ENCODE results near the gene ACVR1.
"Not testable (repeated sequence)": the region's sequence is repeated elsewhere in the genome, so short reads cannot be mapped to it uniquely, and the experiment has no call there.

ACVR1 gene

DNA sequence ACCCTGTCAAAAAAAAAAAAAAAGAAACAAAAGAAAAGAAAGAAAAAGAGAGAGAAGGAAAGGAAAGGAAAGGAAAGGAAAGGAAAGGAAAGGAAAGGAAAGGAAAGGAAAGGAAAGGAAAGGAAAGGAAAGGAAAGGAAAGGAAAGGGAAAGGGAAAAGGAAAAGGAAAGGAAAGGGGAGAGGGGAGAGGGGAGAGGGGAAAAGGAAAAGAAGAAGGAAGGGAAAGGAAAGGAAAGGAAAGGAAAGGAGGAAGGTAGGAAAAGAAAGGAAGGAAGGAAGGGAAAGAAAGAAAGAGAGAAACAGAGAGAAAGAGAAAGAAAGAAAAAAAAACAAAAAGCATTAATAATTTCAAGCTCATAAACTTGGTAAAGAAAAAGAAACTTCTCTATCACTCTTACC lies 49.5 kb downstream of the ACVR1 start:
- not testable (repeated sequence) for DNase-seq (ENCODE audit: low read depth)

DNA sequence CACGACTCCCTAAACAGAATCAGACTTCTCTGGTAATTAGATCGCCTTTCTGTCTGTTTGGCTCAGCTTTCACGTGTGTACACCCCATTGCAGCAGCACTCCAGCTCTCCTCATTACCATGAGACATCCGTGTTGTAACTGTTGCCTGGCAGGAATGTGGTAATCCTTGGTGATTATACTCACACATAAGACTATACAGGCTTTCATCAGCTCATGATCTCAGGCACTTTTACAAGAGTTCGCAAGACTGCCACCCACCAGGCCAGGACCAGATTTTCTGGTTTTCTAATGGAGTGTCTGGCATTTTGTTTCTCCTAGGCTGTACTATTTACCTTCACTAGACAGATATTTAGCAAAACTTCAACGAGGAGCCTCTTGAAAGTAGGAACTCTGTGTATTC lies 50.2 kb downstream of the ACVR1 start:
- no peak for DNase-seq (ENCODE audit: low read depth)

DNA sequence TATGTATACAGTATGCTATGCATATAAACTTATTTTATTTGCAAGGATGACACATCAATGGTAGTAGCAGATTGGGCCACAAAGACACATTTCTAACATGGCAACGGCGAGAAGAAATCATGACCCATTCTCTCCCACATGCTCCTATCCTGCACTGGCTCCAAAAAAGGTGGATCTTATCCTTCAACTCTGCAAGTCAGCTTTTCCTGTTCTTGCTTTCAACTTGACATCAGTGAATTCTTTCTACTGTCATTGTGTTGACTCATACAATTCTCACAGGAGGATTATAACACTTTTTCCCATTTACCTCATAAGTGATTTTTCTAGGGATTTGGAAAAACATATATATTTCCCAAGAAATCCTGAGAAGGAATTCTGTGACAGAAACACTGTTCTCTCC lies 53.1 kb downstream of the ACVR1 start:
- no peak for DNase-seq (ENCODE audit: low read depth)

- DNase-seq (ENCODE audit: low read depth) = no peak
Observed at GRCh38 chr2:157822533-157822932, 53.6 kb downstream of the ACVR1 start.

DNA sequence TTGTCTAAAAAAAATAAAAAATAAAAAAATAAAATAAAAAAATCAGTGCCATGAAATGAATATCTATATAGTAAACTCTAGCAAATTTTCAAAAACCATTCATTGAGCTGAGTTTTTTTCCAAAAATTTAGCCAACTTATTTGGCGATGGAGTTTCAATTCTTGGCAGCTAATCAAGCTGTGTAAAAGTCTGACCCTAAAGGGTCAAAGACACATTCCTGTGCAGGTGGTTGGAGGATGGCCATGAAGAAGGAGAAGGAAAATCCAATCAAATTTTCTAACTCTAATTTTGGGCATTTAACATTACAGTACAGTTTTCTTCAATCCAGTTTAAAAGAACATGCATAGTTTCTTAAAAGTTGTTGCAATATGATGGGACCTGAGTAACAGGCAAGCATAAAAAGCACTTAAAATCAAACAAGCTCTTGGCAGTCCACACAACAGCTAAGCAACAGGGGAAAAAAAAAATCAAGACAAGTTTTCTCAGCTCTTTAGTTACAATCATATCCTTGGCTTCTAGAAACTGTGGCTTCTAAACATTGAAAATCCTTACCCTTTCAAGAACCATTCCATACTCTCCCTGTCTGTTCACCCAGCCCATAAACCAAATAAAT lies 54.5 kb downstream of the ACVR1 start:
- no peak for DNase-seq (ENCODE audit: low read depth)

DNA sequence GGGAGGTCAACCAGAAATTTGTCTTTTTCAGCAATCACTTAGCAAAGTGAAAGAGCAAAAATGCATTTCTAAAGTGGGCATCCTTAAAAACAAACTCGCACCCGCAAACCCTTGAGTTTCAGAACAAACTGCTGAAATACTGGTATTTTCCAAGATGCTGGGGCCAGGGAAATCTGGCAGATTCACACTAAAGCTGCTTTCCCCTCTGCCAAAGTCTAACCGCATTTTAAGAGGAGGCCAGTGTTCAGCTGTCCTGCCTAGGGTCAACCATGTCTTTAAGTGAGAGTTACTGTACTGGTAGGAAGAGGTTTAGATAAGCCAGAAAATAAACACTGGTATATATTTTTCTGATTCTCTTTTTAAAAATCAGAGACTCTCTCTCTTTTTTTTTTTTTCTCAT lies 55.9 kb downstream of the ACVR1 start:
- no peak for DNase-seq (ENCODE audit: low read depth)

DNA sequence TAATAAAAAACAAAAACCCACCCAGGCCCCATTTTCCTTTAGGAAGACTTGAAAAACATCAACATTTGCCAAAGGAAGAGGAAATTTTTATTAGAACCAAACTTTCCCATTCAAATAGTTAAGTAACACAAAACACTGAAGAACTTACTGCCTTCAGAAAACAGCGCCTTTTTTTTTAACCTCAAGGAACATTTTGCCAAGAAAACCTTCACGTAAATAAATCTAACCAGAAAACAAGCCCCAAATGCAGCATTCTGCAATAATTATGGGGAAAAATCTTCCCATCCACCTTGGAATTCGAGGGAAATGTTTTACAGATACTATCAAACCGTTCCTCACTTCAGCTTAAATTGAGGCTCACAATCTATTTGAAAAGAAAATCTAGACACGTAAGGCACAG lies 56.4 kb downstream of the ACVR1 start:
- DNase-seq (ENCODE audit: low read depth) = no peak

DNA sequence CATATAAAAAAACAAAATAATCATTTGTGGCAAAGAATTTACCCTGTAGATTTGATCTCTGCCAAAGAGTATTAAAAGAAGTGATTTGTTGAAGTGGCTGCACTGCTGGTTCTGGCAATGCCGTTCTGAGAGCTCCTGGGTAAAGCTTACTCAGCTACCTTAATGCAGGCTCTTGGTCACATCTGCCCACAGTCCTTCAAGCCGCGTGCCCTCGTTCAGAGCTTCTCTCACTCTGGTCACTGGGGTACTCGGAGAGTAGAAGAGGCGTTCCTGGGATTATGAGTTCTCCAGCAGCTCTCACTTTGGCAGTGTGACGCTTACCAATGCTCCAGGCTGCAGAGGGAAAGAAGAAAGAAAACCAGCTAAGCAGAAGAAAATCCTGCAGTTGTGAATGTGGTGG lies 57.9 kb downstream of the ACVR1 start:
- no peak for DNase-seq (ENCODE audit: low read depth)

- DNase-seq (ENCODE audit: low read depth) = no peak
Observed at GRCh38 chr2:157815421-157815820, 60.7 kb downstream of the ACVR1 start.

DNA sequence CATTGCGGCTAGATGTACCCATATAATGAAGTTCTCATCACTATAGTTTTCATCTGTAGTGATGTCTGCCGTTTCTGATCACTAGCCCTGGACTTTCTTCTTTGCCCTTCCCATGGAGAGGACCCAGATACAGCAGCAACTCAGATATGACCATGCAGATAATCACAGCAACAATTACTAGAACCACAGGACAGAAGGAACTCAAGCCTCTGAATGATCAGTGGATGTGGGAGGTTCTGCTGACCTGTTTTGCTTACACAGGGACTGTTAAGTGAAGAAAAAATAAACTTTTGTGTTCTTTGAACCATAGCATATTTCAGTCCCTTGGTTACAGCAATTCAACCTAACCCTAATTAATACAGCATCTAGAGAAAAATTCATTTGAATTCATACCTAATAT lies 62.7 kb downstream of the ACVR1 start:
- DNase-seq (ENCODE audit: low read depth) = no peak

GRCh38 chr2:157810037-157810436 lies 66.1 kb downstream of the ACVR1 start:
- no peak for DNase-seq (ENCODE audit: low read depth)

DNA sequence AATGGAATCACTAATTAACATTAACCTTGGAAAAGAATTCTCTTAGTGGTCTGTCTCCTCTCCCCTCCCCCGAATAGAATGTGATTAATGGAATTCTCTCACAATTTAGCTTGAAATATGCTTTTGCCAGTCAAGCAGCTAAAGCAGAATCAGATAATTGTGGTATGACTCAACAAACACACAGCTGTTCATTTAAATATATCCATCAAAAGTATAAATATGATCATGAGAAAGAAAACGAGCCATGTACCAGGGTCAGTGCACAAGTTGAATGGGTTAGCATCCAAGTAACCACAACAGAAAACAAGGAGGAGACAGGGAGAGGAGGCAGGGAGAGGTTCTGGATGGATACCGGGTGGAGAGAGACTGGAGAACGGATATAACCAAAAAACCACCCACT lies 66.9 kb downstream of the ACVR1 start:
- DNase-seq (ENCODE audit: low read depth) = no peak

- DNase-seq (ENCODE audit: low read depth) = no peak
Observed at GRCh38 chr2:157808421-157808820, 67.7 kb downstream of the ACVR1 start.

DNA sequence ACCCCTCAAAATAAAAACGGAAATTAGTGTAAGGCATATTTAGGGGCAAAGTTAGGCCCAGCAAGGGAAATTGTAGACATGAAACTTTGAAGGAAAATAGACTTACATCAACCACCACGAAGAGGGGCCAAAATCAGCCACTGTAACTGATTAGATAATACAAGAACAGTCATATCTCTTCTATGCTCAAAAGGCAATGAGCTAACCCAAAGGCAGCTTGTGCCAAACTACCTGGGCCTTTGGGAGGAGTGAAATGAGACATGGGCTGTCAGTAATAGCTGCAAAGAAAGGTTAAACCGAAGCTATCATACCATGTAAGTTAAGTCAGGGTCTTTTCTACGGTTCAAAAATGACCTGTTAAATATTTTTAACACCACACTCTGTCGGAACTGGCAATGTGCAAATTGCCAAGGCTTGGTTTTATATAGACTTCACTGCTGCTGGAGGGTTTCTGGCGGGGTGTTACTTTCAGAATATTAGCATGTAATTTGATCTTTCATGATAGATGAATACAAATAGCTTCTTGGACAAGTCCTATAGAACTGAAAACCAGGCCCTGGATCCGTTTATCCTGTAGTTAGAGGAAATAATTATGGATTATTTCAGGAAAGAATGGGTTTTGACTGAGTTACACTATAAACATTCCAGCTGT lies 69.6 kb downstream of the ACVR1 start:
- DNase-seq (ENCODE audit: low read depth) = no peak

DNA sequence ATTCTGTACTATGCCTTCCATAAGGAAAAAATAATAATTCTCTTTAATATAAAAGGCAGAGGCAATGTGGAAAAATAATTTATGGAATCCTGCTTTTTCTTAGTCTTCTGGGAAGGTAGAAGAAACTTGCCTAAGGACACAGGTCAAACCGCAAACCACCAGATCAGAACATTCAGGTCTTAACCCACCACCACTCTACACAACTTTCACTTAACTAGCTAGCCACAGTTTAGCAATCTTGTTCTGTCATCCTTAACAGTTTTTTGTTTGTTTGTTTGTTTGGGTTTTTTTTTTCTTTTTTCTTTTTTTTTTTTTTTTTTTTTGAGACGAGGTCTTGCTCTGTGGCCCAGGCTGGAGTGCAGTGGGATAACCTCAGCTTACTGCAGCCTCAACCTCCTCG lies 70.6 kb downstream of the ACVR1 start:
- DNase-seq (ENCODE audit: low read depth) = no peak

DNA sequence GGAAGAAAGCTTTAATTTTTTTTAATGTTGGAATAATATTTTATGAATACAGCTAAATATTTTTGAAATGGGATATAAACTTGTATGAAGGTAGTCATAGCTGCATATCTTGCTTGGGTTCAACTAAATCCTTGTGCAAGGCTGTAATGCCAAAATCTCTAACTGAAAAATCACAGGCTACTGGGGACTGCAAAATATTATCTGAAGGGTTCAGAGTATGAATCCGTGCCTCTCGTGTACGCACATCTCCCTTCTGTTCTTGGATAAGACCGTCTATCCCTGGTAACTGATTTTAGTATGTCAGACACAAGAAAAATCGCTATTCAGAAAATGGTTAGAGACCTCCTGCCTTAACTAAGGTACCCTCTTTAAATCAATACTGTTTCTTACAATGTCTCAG lies 71.8 kb downstream of the ACVR1 start:
- no peak for DNase-seq (ENCODE audit: low read depth)

- DNase-seq (ENCODE audit: low read depth) = no peak
Observed at GRCh38 chr2:157803952-157804351, 72.2 kb downstream of the ACVR1 start.

DNA sequence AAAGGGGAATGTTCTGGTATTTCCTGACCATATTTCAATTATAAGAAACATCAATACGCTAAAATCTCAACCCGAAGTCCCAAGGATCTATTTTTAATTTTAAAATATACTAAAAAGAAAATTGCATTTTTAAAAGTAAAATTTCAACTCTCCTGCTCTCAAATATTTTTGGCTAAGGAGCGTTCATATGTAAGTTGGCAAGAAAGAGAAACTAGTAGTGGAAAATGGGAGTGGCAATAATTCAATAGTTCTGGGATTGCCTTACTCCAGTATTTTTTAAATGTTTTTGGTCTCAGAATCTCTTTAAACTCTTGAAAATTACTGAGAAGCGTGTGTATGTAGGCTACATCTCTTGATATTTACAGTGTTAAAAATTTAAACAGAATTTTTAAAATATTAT lies 72.7 kb downstream of the ACVR1 start:
- no peak for DNase-seq (ENCODE audit: low read depth)

DNA sequence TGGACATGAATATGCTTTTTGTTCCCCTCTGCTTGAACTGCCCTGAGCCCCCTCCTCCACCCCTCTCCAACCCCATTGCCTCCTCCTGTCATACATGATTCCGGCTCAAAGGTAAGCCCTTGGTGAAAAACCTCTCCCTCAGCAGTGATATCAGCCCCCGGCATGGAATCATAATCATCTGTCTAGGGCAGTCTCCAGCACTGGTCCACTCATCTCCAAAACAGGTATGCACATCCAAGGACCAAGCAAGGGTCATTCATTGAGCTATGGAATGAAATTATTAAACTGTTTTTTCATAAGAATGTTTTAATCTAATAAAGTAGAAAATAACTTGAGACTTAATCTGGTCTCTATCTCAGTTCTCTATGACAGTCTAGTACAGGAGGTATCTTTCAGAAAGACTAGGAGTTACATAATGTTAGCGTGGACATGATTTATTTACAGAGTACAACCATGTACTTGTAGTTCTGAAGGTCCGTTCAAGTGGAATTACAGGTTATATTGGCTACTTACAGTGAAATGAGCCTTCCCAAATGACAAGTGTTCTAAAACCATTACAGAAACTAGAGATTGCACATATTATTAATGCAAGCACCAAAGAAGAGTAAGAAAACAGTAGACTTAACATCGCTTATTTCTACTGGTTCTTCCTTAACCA lies 75.2 kb downstream of the ACVR1 start:
- no peak for DNase-seq (ENCODE audit: low read depth)

DNA sequence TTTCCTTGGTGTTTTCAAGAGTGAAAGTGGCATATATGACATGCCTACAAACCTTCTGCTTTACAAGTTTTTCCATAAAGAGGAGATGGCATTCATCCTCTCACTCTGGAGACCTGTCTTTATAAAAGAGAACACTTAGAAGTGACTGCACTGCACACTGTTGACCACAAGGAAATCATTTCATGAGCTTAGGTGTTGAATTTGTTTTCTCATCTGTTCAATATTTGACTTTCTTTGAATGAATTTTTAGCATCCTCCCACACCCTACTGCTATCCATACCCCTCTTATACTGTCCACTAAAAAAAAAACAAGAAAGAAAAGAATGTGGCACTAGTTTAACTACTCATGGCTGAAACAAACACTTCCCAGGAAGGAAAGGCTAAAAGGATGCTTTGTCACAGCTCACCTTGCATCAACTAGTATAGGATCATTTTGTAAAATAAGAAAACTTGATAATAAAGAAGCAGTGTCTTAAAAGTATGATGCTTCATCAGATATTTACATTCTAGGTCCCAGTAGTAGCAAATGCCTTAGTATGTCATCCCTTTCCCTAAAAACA lies 83.0 kb downstream of the ACVR1 start:
- no peak for DNase-seq (ENCODE audit: low read depth)

GRCh38 chr2:157792335-157793052 lies 83.6 kb downstream of the ACVR1 start:
- DNase-seq (ENCODE audit: low read depth) = no peak

DNA sequence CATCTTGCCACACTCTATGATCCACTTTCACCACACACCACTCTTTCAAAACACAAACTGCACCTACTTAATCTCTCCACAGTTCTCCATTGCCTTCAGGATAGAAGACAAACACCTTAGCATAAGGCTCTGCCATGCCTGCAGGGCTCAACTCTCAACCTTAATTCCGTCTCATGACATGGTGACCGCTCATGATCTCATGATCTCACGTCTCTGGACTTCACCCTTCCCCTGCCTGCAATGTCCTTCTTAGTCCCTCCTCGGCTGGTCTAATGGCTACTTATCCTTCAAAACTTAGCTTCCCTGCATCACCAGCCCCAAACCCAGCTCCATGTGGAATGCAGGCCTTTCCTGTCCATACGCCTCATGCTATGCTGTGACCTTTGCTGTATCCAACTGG lies 85.3 kb downstream of the ACVR1 start:
- DNase-seq (ENCODE audit: low read depth) = no peak

All from stimulated activated CD8-positive, alpha-beta memory T cell treated with anti-CD3 and anti-CD28 coated beads, Interleukin-7, amount 100 ng/mL, for 24 hours (primary cell).